Sigmoid colon (tissue), 4 donors: ENCODE data around the gene HHIPL1.

Experiments
- EP300 ChIP-seq, 4 donors: sonication (generic); formaldehyde crosslinking; IDR thresholded peaks; one replicate each; pipeline ENCODE4 v1.6.1; 2017; ENCODE audit warnings: antibody characterized with exemption in 4 of 4
- POLR2A ChIP-seq, 2 donors: fragments of 450-650 bp; IDR thresholded peaks; one replicate each; pipeline ENCODE4 v1.6.1; 2016; ENCODE audit warnings: antibody characterized with exemption in 2 of 2, mild to moderate bottlenecking in 2 of 2, moderate library complexity in 2 of 2
- POLR2AphosphoS5 ChIP-seq, 4 donors: sonication (generic); formaldehyde crosslinking; IDR thresholded peaks; one replicate each; pipeline ENCODE4 v1.6.1; 2017; ENCODE audit warnings: antibody characterized with exemption in 4 of 4
- TF ChIP-seq, protein P1 (sequence below), 4 experiments: fragments of 450-650 bp in 3 of 4; fragments of 200-600 bp in 1 of 4; IDR thresholded peaks; one replicate each; pipeline ENCODE4 v1.5.1; 2016 to 2019; ENCODE audit warnings: antibody characterized with exemption in 4 of 4, mild to moderate bottlenecking in 3 of 4, moderate library complexity in 2 of 4

DNA sequence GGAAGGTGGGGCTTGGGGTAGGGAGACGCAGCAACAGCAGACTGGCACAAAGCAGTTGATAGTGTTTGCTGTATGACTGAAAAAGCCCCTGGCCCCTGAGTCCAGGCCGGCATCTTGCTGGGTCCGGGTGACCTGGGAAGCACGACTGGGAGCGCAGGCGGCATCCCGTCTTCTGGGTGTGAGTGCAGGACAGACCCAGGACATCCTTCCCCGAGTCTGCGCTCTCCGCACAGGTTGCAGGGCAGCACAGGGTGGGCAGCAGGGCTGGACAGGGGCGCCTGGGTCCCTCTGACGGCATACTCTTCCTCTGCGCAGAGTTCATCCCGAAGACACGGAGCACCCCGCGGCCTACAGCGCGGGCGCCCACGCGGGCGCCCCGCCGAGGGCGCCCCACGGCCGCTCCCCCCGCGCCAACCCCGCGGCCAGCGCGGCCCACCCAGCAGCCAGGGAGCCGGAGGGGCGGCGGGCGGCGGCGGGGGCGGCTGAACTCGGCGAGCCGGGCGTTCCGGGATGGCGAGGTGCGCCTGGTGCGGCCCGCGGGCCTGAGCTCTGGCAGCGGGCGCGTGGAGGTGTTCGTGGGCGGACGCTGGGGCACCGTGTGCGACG is 29.9 kb downstream of the HHIPL1 start:
- TF ChIP-seq POLR2A (IDR thresholded peaks at IDR 0.05) (no peak), EP300 (IDR thresholded peaks at IDR 0.05) (no peak), POLR2AphosphoS5 (IDR thresholded peaks at IDR 0.05) (no peak)
- TF ChIP-seq, protein P1, sequence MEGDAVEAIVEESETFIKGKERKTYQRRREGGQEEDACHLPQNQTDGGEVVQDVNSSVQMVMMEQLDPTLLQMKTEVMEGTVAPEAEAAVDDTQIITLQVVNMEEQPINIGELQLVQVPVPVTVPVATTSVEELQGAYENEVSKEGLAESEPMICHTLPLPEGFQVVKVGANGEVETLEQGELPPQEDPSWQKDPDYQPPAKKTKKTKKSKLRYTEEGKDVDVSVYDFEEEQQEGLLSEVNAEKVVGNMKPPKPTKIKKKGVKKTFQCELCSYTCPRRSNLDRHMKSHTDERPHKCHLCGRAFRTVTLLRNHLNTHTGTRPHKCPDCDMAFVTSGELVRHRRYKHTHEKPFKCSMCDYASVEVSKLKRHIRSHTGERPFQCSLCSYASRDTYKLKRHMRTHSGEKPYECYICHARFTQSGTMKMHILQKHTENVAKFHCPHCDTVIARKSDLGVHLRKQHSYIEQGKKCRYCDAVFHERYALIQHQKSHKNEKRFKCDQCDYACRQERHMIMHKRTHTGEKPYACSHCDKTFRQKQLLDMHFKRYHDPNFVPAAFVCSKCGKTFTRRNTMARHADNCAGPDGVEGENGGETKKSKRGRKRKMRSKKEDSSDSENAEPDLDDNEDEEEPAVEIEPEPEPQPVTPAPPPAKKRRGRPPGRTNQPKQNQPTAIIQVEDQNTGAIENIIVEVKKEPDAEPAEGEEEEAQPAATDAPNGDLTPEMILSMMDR (IDR thresholded peaks at IDR 0.05) = no peak
